GM18520 (cell line): ENCODE results near the gene GPR84.
"Not testable (repeated sequence)": the region's sequence is repeated elsewhere in the genome, so short reads cannot be mapped to it uniquely, and the experiment has no call there.

Experiments used
- ATAC-seq: cut with Tn5 transposase; IDR thresholded peaks from one replicate; pipeline ENCODE4 v1.9.1; 2021; ENCODE audit not compliant: unreplicated experiment

GPR84 gene

DNA sequence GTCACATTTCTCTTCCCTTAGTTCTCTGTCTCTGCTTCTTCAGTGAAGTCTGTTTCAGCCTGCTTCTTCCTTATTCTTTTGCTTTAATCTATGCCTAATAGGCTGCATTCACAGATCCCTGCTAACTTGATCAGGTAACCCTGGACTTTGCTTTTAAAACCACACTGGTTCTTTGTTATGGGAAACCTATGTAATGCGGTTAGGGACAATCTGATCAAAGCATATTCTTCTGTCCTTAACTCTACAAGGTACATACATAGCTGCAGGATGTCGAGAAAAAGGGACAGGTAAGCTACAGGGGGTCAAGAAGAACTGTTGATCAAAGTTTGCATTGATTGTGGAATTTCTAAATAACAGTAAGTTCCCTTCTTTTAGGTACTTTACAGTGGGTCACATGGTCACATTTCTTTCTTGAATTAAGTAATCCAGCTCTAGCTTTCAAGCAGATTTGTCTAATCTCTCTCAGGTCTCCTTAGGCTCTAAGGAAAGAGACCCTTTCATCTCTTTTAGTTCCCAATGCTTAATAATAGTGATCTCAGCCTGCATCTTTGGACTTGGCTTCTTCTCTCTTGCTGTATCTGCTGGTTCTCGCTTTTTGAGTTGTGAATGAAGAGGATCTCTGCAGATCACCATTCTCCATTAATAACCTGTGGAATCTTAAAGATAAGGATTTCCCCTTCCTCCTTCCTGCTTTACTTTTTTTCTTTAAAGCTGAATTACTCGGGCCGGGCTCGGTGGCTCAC is 35.5 kb downstream of the GPR84 start:
- no peak for ATAC-seq

DNA sequence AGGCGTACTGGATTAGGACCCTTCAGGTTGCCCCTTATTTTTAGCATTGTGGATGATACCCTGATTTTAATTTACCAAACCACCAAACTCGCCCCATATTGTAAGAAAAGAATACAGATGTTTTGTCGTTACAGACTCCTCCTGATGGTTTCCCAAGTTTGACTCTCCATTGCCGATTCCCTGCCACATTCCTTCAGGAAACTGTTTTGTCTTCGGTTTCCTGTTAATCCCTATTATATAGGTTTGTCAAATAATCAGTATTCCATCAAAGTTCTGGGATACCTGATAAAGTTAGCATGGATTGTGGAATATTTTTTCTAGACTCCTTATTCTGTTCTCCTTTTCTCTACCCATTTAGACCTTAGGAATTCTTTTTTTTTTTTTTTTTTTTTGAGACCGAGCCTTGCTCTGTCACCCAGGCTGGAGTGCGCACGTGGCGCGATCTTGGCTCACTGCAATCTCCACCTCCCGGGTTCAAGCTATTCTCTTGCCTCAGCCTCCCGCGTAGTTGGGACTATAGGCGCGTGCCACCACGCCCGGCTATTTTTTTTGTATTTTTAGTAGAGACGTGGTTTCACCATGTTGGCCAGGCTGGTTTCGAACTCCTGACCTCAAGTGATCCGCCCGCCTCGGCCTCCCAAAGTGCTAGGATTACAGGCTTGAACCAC is 38.7 kb downstream of the GPR84 start:
- not testable (repeated sequence) for ATAC-seq

- ATAC-seq: peak; percentile 99
Measured at GRCh38 chr12:54324617-54325441, 39.5 kb downstream of the GPR84 start, which contains the start of gene COPZ1. TSS of gene COPZ1 (plus strand) at chr12:54325131. CDS start at chr12:54325164, 33 bp downstream.

- no peak for ATAC-seq
Measured at GRCh38 chr12:54321363-54321762, 42.9 kb downstream of the GPR84 start.
